AG04450 (cell line): ENCODE results near the gene MPRIP. TPM values are rescaled to one million over a fixed set of nuclear protein-coding genes. Genes with fewer than 3 reads are reported as not detected.

Experiments
- CTCF ChIA-PET: fragments of 300-600, 350-600 bp; formaldehyde crosslinking; extraction: SDS; loops from one replicate; lab custom pipeline; 2022; ENCODE audit warnings: antibody characterized with exemption, inconsistent platforms; lab: Charles Lee
- POLR2A ChIA-PET: fragments of 350-600 bp; formaldehyde crosslinking; extraction: SDS; loops from one replicate; lab custom pipeline; 2021; ENCODE audit warnings: antibody characterized with exemption, inconsistent platforms; lab: Yijun Ruan, JAX
- DNase-seq: peaks from one replicate; pipeline ENCODE4 v3.0.0-alpha.2; 2011; ENCODE audit warnings: low read depth, low spot score
- H3K27ac ChIP-seq: one replicate; pipeline ENCODE4 v1.5.1; 2012; ENCODE audit warnings: low read depth, low read length, control low read depth
- H3K27me3 ChIP-seq: one replicate; pipeline ENCODE4 v1.6.0; 2012; ENCODE audit warnings: low read length; ENCODE audit not compliant: control insufficient read depth, insufficient read depth
- H3K4me3 ChIP-seq: 2 replicates; pipeline ENCODE4 v1.5.1; 2011; ENCODE audit warnings: mild to moderate bottlenecking, low read depth, low read length, control low read depth
- H3K9me3 ChIP-seq: 2 replicates; pipeline ENCODE4 v1.5.1; 2012; ENCODE audit warnings: low read length; ENCODE audit not compliant: control insufficient read depth, insufficient read depth
- polyA plus RNA-seq: library from polyadenylated mRNA; depleted of rRNA; stranded (reverse); fragments of >200 nt; gene quantifications from 2 replicates; pipeline ENCODE4 v1.2.3, GENCODE V29; 2011
- TF ChIP-seq, protein P1 (sequence below): IDR thresholded peaks from 2 replicates; pipeline ENCODE4 v1.5.1; 2011; ENCODE audit warnings: low read depth, low read length, control low read depth, inconsistent platforms

Gene MPRIP
- polyA plus RNA-seq, 1 experiment = 95.0 TPM

GRCh38 chr17:17153071-17153470 is 110.8 kb downstream of the MPRIP start:
- DNase-seq = no peak
- ChIA-PET POLR2A (no interaction called here), CTCF (interaction anchor here (1.6 to 2.0 kb wide), 2 partner anchors 12 to 155 kb away, joined by 5 to 12 read pairs; no protein-coding TSS in a partner anchor)
- no peak overlapping the region for H3K4me3 ChIP-seq
- H3K27me3 ChIP-seq = no peaks in the 10 kb centered on the region
- TF ChIP-seq, protein P1, sequence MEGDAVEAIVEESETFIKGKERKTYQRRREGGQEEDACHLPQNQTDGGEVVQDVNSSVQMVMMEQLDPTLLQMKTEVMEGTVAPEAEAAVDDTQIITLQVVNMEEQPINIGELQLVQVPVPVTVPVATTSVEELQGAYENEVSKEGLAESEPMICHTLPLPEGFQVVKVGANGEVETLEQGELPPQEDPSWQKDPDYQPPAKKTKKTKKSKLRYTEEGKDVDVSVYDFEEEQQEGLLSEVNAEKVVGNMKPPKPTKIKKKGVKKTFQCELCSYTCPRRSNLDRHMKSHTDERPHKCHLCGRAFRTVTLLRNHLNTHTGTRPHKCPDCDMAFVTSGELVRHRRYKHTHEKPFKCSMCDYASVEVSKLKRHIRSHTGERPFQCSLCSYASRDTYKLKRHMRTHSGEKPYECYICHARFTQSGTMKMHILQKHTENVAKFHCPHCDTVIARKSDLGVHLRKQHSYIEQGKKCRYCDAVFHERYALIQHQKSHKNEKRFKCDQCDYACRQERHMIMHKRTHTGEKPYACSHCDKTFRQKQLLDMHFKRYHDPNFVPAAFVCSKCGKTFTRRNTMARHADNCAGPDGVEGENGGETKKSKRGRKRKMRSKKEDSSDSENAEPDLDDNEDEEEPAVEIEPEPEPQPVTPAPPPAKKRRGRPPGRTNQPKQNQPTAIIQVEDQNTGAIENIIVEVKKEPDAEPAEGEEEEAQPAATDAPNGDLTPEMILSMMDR = no peak
- H3K9me3 ChIP-seq = no peaks in the 10 kb centered on the region
- no peak overlapping the region for H3K27ac ChIP-seq

- CTCF ChIA-PET = no interaction called here
- H3K4me3 ChIP-seq = no peak overlapping the region
- no peak overlapping the region for H3K27ac ChIP-seq
- TF ChIP-seq, protein P1 = no peak
- no peaks in the 10 kb centered on the region for H3K27me3 ChIP-seq
- POLR2A ChIA-PET = no interaction called here
- H3K9me3 ChIP-seq = no peaks in the 10 kb centered on the region
- no peak for DNase-seq
These were observed 111.5 kb downstream of the MPRIP start for GRCh38 chr17:17153709-17154108.

DNA sequence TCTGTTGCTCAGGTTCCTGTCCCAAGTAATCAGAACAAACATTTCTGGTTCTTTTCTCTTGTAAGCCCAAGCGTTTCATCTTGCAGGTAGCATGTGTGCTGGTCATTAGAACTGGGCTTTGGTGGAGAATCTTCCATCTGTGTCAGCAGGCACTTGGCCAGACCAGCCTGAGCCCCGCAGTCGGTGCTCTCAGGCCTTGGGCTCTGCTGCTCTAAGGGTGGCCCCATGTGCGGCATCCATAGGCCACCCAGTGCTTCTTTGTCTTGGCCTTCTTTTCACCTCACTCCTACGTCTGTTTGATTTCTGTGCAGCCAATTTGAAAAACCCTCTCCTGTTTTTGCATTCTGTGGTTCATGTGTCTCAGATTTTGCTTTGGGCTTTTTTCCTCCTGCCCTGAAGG is 112.3 kb downstream of the MPRIP start:
- H3K9me3 ChIP-seq = no peaks in the 10 kb centered on the region; the same call in 1 of the 2 replicates
- CTCF ChIA-PET = no interaction called here
- TF ChIP-seq, protein P1 = no peak
- POLR2A ChIA-PET = no interaction called here
- H3K27ac ChIP-seq = peak overlapping the region; percentile 21
- H3K27me3 ChIP-seq = no peaks in the 10 kb centered on the region
- no peak overlapping the region for H3K4me3 ChIP-seq
- DNase-seq = no peak

DNA sequence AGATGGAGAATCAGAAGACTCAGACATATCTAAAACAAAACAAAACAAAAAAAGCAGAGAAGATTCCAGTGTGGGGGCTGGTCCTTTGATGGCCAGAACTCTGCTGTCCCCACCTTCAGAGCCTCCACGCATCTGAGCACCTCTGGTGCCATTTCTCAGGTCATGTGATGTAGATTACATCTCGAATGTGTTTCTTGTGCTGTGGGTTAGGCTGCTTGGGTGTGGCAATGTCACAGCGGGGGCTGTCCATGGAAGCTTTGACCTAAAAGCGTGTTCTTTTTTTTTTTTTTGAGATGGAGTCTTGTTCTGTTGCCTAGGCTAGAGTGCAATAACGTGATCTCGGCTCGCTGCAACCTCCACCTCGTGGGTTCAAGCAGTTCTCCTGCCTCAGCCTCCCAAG is 112.7 kb downstream of the MPRIP start:
- no peaks in the 10 kb centered on the region; the same call in 1 of the 2 replicates for H3K9me3 ChIP-seq
- no peak for DNase-seq
- TF ChIP-seq, protein P1 = no peak
- POLR2A ChIA-PET = no interaction called here
- CTCF ChIA-PET = interaction anchor here (1.3 kb wide), 1 partner anchor 13 kb away, joined by 7 read pairs; no protein-coding TSS in a partner anchor
- H3K4me3 ChIP-seq = no peak overlapping the region
- H3K27ac ChIP-seq = no peak overlapping the region
- no peaks in the 10 kb centered on the region for H3K27me3 ChIP-seq

DNA sequence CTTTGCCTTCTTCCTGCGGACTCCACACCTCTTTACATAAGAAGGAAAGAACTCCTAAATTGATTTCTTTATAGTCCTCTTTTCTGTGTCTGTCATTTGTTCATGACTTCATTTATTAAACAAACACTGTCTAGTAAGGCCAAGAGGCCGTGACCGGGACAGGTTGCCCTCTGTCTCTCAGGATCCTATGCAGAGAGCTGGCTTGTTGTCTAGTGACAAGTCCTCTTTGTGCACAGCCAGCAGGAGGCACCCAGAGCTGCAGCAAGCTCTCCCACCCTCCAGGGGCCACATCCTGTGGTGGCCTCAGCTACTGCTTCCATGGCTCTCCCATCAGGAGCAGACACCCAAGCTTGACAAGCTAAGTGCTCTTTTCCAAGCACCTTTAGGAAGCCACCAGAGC is 113.3 kb downstream of the MPRIP start:
- peak overlapping the region; percentile 21 for H3K27ac ChIP-seq
- CTCF ChIA-PET = interaction anchor here (1.3 kb wide), 1 partner anchor 14 kb away, joined by 7 read pairs; no protein-coding TSS in a partner anchor

More for the DNA sequence above, 113.3 kb downstream of the MPRIP start:
- TF ChIP-seq, protein P1 = no peak
- no peak overlapping the region for H3K4me3 ChIP-seq
- no peaks in the 10 kb centered on the region for H3K27me3 ChIP-seq
- DNase-seq = no peak
- H3K9me3 ChIP-seq = no peaks in the 10 kb centered on the region; the same call in 1 of the 2 replicates
- POLR2A ChIA-PET = no interaction called here
